GM12892 (cell line): Measurements from ENCODE around the gene C1QL4.
A peak's percentile ranks its signal among the peaks of the same experiment; 100 is the strongest.

Source experiments
- DNase-seq: peaks from one replicate; pipeline ENCODE4 v3.0.0; 2011; ENCODE audit not compliant: insufficient read length
- FAIRE-seq: peaks from 2 replicates; lab custom pipeline; 2011; peaks lifted over from hg19 to GRCh38; lab: Jason Lieb, UNC
- POLR2A ChIP-seq: IDR thresholded peaks from 2 replicates; pipeline ENCODE4 v1.6.1; 2011; ENCODE audit warnings: low read depth, low read length, control low read depth
- POLR2AphosphoS5 ChIP-seq: IDR thresholded peaks from 2 replicates; pipeline ENCODE4 v1.6.1; 2011; ENCODE audit warnings: low read depth, low read length, control low read depth
- TAF1 ChIP-seq: IDR thresholded peaks from 2 replicates; pipeline ENCODE4 v1.6.1; 2011; ENCODE audit warnings: low read depth, mild to moderate bottlenecking, control low read depth, low read length, borderline replicate concordance

The C1QL4 gene

GRCh38 chr12:49365542-49365941 is 28.6 kb upstream of the C1QL4 start:
- no peak for FAIRE-seq
- TF ChIP-seq TAF1 (no peak), POLR2A (no peak), POLR2AphosphoS5 (no peak)
- no peak for DNase-seq

GRCh38 chr12:49364989-49365388 is 28.0 kb upstream of the C1QL4 start:
- no peak for FAIRE-seq
- no peak for DNase-seq
- no peak for TF ChIP-seq POLR2A
- TF ChIP-seq POLR2AphosphoS5 = no peak
- TF ChIP-seq TAF1 = no peak

DNA sequence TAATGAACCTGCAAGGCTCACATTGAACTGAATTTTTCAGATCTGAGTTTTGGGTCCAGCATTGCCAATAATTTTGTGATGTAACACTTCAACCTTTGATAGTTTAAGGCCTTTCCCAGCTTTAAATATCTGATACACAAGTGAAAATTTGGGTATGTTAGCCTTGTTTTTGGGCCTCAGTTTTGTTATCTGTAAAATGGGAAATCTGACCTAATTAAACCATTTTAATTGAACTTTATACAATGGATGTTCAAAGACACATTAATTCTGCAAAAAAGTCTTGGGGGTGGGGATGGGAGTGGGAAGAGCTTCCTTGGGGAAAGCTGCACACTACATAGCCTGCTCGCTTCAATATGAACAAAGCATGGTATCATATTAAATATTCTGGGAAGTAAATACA is 25.1 kb upstream of the C1QL4 start:
- no peak for TF ChIP-seq POLR2AphosphoS5
- no peak for TF ChIP-seq TAF1
- no peak for TF ChIP-seq POLR2A
- FAIRE-seq = no peak

GRCh38 chr12:49359671-49360070 is 22.7 kb upstream of the C1QL4 start:
- no peak for DNase-seq
- no peak for FAIRE-seq
- no peak for TF ChIP-seq TAF1
- TF ChIP-seq POLR2A = no peak
- no peak for TF ChIP-seq POLR2AphosphoS5

More for the DNA sequence above, 25.1 kb upstream of the C1QL4 start:
- no peak for DNase-seq

- FAIRE-seq (peak; percentile 74), DNase-seq (no peak)
- TF ChIP-seq POLR2A (no peak), POLR2AphosphoS5 (no peak), TAF1 (no peak)
Measured at GRCh38 chr12:49358483-49359141, 21.6 kb upstream of the C1QL4 start.

GRCh38 chr12:49357103-49357678 is 20.2 kb upstream of the C1QL4 start:
- FAIRE-seq = no peak
- TF ChIP-seq POLR2AphosphoS5 (no peak), POLR2A (no peak), TAF1 (no peak)
- no peak for DNase-seq

DNA sequence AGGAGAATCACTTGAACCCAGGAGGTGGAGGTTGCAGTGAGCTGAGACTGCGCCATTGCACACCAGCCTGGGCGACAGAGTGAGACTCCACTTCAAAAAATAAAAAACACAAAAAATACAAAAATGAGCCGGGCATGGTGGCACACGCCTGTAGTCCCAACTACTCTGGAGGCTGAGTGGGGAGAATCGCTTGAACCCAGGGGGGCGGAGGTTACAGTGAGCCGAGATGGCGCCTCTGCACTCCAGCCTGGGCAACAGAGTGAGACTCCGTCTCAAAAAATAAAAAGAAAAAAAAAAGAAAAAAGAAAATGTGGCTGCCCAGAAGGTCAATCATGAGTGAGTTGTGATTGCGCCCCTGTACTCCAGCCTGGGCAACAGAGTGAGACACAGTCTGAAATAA is 18.9 kb upstream of the C1QL4 start:
- no peak for FAIRE-seq
- TF ChIP-seq POLR2A (no peak), POLR2AphosphoS5 (no peak), TAF1 (no peak)

GRCh38 chr12:49352351-49352750 is 15.4 kb upstream of the C1QL4 start:
- FAIRE-seq = no peak
- DNase-seq = no peak
- no peak for TF ChIP-seq TAF1
- TF ChIP-seq POLR2A = no peak
- TF ChIP-seq POLR2AphosphoS5 = no peak

More for the DNA sequence above, 18.9 kb upstream of the C1QL4 start:
- DNase-seq = no peak

DNA sequence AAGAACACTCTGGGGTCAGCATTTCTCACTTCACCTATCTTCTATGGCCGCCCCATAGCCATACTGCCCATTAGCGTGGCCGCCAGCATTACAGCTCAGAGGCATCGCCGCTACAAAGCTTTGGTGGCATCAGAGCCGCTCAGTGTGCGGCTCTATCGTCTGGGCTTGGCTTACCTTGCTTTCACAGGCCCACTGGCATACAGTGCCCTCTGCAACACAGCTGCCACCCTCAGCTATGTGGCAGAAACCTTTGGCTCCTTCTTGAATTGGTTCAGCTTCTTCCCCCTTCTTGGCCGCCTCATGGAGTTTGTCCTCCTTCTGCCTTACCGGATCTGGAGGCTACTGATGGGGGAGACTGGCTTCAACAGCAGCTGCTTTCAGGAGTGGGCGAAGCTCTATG is 12.3 kb upstream of the C1QL4 start:
- no peak for FAIRE-seq
- TF ChIP-seq POLR2A = no peak
- TF ChIP-seq POLR2AphosphoS5 = no peak
- no peak for TF ChIP-seq TAF1
- DNase-seq = no peak

DNA sequence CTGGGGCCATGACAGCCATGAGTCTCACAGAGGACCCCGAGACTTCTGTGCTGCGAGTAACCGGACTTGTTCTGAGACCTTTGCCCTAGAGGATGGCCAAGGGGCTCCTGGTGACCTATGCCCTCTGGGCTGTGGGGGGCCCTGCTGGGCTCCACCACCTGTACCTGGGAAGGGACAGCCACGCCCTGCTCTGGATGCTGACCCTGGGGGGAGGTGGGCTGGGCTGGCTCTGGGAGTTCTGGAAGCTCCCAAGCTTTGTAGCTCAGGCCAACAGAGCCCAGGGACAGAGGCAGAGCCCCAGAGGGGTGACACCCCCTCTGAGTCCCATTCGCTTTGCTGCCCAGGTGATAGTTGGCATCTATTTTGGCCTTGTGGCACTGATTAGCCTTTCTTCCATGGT is 11.8 kb upstream of the C1QL4 start:
- DNase-seq = no peak
- FAIRE-seq = no peak
- no peak for TF ChIP-seq POLR2AphosphoS5
- TF ChIP-seq TAF1 = no peak
- no peak for TF ChIP-seq POLR2A

DNA sequence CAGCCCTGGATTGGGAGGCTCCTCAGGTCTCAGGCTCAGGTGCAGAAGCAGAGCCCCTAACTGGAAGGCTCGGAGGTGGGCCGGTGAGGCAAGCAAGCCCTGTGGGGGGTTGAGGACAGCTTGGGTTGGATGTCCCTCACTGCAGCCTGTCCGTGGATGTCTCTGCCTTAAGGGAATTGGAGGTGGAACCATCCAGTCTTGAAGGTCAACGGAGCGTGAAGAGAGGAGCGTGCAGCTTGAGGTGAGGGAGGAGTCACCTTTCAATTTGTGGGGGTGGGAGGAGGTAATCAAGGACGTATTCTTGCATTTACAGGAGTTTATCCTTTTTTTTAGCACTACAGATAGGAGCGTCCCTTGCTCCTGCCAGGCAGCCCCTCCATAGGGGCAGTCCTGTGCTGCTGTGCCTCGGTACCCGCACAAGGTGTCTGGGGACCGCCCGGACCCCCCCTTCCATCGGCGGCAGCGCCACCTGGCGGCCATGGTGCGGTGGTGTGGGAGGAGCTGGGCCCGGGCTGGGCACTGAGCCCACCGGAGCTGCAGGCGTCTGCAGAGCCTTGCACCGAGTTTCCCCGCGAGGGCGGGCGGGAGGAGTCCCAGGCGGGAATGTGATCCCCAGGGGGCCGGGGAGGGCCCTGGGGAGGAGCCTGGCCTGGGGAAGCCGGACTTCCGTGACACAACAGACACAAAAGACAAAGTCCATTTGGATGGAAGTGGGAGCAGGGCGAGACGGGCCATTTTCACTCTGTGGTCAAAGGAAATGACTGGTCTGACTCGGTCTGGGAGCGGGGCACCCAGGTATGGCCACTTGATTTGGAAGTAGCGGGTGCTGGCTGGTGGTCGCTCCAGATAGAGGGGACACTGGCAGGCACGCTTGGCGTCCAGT is 10.6 kb upstream of the C1QL4 start:
- TF ChIP-seq POLR2A (no peak), POLR2AphosphoS5 (no peak), TAF1 (no peak)
- DNase-seq = peak; percentile 94
- FAIRE-seq = peak; percentile 90
